SU-DHL-6 (cell line): ENCODE results near the gene KNCN.

Experiments used
- H2AFZ ChIP-seq: fragments of 200-600 bp; sonication (generic); 2 replicates; pipeline ENCODE4 v1.6.1; 2014; ENCODE audit warnings: low read depth, mild to moderate bottlenecking, moderate library complexity, mixed read lengths, antibody characterized with exemption, low read length; ENCODE audit not compliant: severe bottlenecking
- H3F3A ChIP-seq: fragments of 200-600 bp; shearing (Covaris generic); 2 replicates; pipeline ENCODE4 v1.6.0; 2016; ENCODE audit warnings: antibody characterized with exemption, mild to moderate bottlenecking; ENCODE audit not compliant: insufficient read depth
- H3K27ac ChIP-seq: fragments of 200-600 bp; sonication (generic); 2 replicates; pipeline ENCODE4 v1.5.1; 2016; ENCODE audit warnings: low read depth, mild to moderate bottlenecking, low read length, moderate library complexity, mixed read lengths
- H3K27me3 ChIP-seq: fragments of 200-600 bp; sonication (generic), shearing (Covaris generic); 2 replicates; pipeline ENCODE4 v1.6.0; 2014; ENCODE audit warnings: mild to moderate bottlenecking, low read length
- H3K36me3 ChIP-seq: fragments of 200-600 bp; sonication (generic); 2 replicates; pipeline ENCODE4 v1.6.1; 2014; ENCODE audit warnings: mild to moderate bottlenecking, low read length, mixed read lengths
- H3K4me2 ChIP-seq: fragments of 300-600, 200-600 bp; shearing (Covaris generic), sonication (generic); 2 replicates; pipeline ENCODE4 v1.6.0; 2014; ENCODE audit warnings: low read length, low read depth, mild to moderate bottlenecking; ENCODE audit not compliant: poor library complexity, severe bottlenecking
- H3K4me3 ChIP-seq: fragments of 200-600 bp; sonication (generic); 2 replicates; pipeline ENCODE4 v1.5.1; 2014; ENCODE audit warnings: antibody characterized with exemption, low read length, mild to moderate bottlenecking, mixed read lengths; ENCODE audit not compliant: insufficient read depth, poor library complexity, severe bottlenecking
- H3K79me2 ChIP-seq: fragments of 200-600 bp; sonication (generic); 2 replicates; pipeline ENCODE4 v1.6.1; 2014; ENCODE audit warnings: mild to moderate bottlenecking, low read length, moderate library complexity; ENCODE audit not compliant: insufficient read depth
- H3K9ac ChIP-seq: fragments of 200-600 bp; sonication (generic); 2 replicates; pipeline ENCODE4 v1.7.0; 2014; ENCODE audit warnings: mild to moderate bottlenecking, low read length
- H3K9me2 ChIP-seq: fragments of 200-600 bp; sonication (generic); replicated peaks from 2 replicates; pipeline ENCODE4 v1.6.1; 2014; ENCODE audit warnings: low read length; ENCODE audit not compliant: insufficient read depth
- H3K9me3 ChIP-seq: fragments of 200-600 bp; sonication (generic); 2 replicates; pipeline ENCODE4 v1.6.1; 2014; ENCODE audit warnings: low read length, mixed read lengths; ENCODE audit not compliant: insufficient read depth
- H4K20me1 ChIP-seq: fragments of 200-600 bp; sonication (generic); 2 replicates; pipeline ENCODE4 v1.6.1; 2014; ENCODE audit warnings: low read depth, mild to moderate bottlenecking, antibody characterized with exemption, low read length, moderate library complexity, mixed read lengths
- CTCF ChIP-seq: fragments of 200-600 bp; sonication (generic); IDR thresholded peaks from one replicate; pipeline ENCODE4 v1.5.1; 2017; ENCODE audit warnings: antibody characterized with exemption, mild to moderate bottlenecking, low read length, moderate library complexity; ENCODE audit not compliant: insufficient read depth, poor library complexity, severe bottlenecking
- EZH2phosphoT487 ChIP-seq: fragments of 200-600 bp; sonication (generic), shearing (Covaris generic); conservative IDR thresholded peaks from 2 replicates; pipeline ENCODE4 v1.6.1; 2018; ENCODE audit warnings: mild to moderate bottlenecking, antibody characterized with exemption, low read length, moderate library complexity, mixed read lengths

Gene KNCN

GRCh38 chr1:46553506-46553905 is 2.1 kb upstream of the KNCN start:
- H3K4me2 ChIP-seq, result no peak overlapping the region
- H3K27me3 ChIP-seq, result no peaks in the 10 kb centered on the region
- H3K9me2 ChIP-seq, result no peaks in the 10 kb centered on the region
- H4K20me1 ChIP-seq, result no peaks in the 10 kb centered on the region
- no peaks in the 10 kb centered on the region for H3K79me2 ChIP-seq
- H3K9me3 ChIP-seq, result no peaks in the 10 kb centered on the region
- no peak overlapping the region for H3K27ac ChIP-seq
- TF ChIP-seq EZH2phosphoT487, result no peak
- no peak overlapping the region for H3K9ac ChIP-seq
- no peaks in the 10 kb centered on the region for H3K36me3 ChIP-seq
- H3F3A ChIP-seq, result no peaks in the 10 kb centered on the region
- no peak overlapping the region for H2AFZ ChIP-seq
- no peak overlapping the region for H3K4me3 ChIP-seq

GRCh38 chr1:46552357-46553237 is 1.1 kb upstream of the KNCN start:
- no peak overlapping the region for H3K9ac ChIP-seq

GRCh38 chr1:46550751-46551231 is 656 bp downstream of the KNCN start:
- Histone ChIP-seq H3K36me3 (no peaks in the 10 kb centered on the region), H4K20me1 (no peaks in the 10 kb centered on the region), H3K79me2 (no peaks in the 10 kb centered on the region), H3K9me3 (no peaks in the 10 kb centered on the region), H3K9me2 (no peaks in the 10 kb centered on the region), H3K27me3 (no peaks in the 10 kb centered on the region), H3K4me3 (no peak overlapping the region), H2AFZ (no peak overlapping the region), H3K4me2 (no peak overlapping the region), H3F3A (no peaks in the 10 kb centered on the region), H3K27ac (no peak overlapping the region), H3K9ac (no peak overlapping the region)
- no peak for TF ChIP-seq EZH2phosphoT487
- no peak for TF ChIP-seq CTCF

More at GRCh38 chr1:46552357-46553237, 1.1 kb upstream of the KNCN start:
- H3K79me2 ChIP-seq, result no peaks in the 10 kb centered on the region
- H3F3A ChIP-seq, result no peaks in the 10 kb centered on the region
- no peaks in the 10 kb centered on the region for H3K9me3 ChIP-seq
- H2AFZ ChIP-seq, result no peak overlapping the region
- H3K9me2 ChIP-seq, result no peaks in the 10 kb centered on the region
- H3K4me3 ChIP-seq, result no peak overlapping the region
- TF ChIP-seq EZH2phosphoT487 (no peak), CTCF (no peak)
- no peak overlapping the region for H3K4me2 ChIP-seq
- no peaks in the 10 kb centered on the region for H3K36me3 ChIP-seq
- no peaks in the 10 kb centered on the region for H4K20me1 ChIP-seq
- no peaks in the 10 kb centered on the region for H3K27me3 ChIP-seq
- H3K27ac ChIP-seq, result no peak overlapping the region
